Measurements from ENCODE around the gene USP6NL.

Gene USP6NL

DNA sequence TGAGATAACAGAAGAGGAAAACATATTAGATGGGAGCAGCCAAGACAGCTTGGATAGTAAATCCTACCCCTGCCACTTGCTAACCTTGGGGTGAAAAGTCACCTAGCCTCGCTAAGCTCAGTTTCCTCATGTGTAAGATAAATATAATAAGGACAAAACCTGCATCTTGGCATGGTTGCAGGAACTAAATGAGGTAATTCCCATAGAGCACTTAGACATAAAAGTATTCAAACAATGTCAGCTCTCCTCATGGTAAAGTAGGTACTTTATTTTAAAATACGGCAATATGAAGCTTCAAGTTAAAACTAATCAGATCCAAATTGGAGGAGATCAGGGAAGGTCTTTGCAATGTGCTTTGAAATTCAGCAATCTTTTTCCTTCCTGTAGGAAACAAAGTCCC, 113.1 kb downstream of the USP6NL start:
- TF ChIP-seq TAF1 (IDR thresholded peaks at IDR 0.05; ENCODE audit: borderline replicate concordance, insufficient read depth, low read length) (no peak), FOXP2 (optimal IDR thresholded peaks at IDR 0.05; ENCODE audit: borderline replicate concordance, extremely low read depth, extremely low read length, insufficient read depth) (no peak)

DNA sequence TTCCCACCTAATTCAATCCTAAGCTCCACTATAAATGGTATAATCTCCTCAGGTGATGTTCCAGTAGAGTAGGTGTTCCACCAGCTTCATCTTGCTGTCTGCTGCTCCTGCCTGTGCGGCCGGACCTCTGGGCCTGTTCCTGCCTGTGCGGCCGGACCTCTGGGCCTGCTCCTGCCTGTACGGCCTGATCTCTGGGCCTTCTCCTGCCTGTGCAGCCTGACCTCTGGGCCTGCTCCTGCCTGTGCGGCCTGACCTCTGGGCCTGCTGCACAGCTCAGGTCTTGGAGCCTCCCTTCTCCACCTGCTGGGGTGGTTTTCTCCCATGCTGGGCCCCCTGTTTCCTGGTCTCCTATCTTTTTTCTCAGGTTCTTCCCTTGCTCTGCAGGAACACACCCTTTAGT, 117.8 kb downstream of the USP6NL start:
- TF ChIP-seq SIN3A (IDR thresholded peaks at IDR 0.05; ENCODE audit: borderline replicate concordance, insufficient read depth, low read length) (no peak), FOXP2 (optimal IDR thresholded peaks at IDR 0.05; ENCODE audit: borderline replicate concordance, extremely low read depth, extremely low read length, insufficient read depth) (no peak), TAF1 (IDR thresholded peaks at IDR 0.05; ENCODE audit: borderline replicate concordance, insufficient read depth, low read length) (no peak), POLR2AphosphoS5 (IDR thresholded peaks at IDR 0.05; ENCODE audit: low read depth, low read length) (no peak)
- TF ChIP-seq, protein P1, sequence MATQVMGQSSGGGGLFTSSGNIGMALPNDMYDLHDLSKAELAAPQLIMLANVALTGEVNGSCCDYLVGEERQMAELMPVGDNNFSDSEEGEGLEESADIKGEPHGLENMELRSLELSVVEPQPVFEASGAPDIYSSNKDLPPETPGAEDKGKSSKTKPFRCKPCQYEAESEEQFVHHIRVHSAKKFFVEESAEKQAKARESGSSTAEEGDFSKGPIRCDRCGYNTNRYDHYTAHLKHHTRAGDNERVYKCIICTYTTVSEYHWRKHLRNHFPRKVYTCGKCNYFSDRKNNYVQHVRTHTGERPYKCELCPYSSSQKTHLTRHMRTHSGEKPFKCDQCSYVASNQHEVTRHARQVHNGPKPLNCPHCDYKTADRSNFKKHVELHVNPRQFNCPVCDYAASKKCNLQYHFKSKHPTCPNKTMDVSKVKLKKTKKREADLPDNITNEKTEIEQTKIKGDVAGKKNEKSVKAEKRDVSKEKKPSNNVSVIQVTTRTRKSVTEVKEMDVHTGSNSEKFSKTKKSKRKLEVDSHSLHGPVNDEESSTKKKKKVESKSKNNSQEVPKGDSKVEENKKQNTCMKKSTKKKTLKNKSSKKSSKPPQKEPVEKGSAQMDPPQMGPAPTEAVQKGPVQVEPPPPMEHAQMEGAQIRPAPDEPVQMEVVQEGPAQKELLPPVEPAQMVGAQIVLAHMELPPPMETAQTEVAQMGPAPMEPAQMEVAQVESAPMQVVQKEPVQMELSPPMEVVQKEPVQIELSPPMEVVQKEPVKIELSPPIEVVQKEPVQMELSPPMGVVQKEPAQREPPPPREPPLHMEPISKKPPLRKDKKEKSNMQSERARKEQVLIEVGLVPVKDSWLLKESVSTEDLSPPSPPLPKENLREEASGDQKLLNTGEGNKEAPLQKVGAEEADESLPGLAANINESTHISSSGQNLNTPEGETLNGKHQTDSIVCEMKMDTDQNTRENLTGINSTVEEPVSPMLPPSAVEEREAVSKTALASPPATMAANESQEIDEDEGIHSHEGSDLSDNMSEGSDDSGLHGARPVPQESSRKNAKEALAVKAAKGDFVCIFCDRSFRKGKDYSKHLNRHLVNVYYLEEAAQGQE (IDR thresholded peaks at IDR 0.05; ENCODE audit: insufficient read depth in 1 of 2, low read depth in 2 of 2, low read length in 2 of 2): no peak

DNA sequence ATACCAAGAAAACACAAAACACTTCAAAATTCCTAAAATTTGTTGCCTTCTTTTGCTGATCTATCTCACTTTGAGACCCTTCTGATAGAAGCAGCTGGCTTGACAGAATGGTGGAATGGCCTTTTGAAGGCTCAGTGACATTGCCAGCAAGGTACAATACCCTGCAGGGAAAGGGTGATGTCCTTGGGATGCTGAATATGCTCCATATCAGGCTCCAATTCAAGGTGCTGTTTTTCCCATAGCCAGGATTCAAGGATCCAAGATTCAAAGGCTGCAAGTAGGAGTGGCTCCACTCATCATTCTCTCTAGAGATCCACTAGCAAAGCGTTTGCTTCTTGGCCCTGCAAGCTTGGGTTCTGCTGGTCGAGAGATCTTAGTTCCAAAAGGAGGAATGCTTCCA, 120.4 kb downstream of the USP6NL start:
- TF ChIP-seq POLR2AphosphoS5 (IDR thresholded peaks at IDR 0.05; ENCODE audit: low read depth, low read length) (no peak), TAF1 (IDR thresholded peaks at IDR 0.05; ENCODE audit: borderline replicate concordance, insufficient read depth, low read length) (no peak), FOXP2 (optimal IDR thresholded peaks at IDR 0.05; ENCODE audit: borderline replicate concordance, extremely low read depth, extremely low read length, insufficient read depth) (no peak), SIN3A (IDR thresholded peaks at IDR 0.05; ENCODE audit: borderline replicate concordance, insufficient read depth, low read length) (no peak)
- TF ChIP-seq, protein P1 (IDR thresholded peaks at IDR 0.05; ENCODE audit: insufficient read depth in 1 of 2, low read depth in 2 of 2, low read length in 2 of 2): no peak

DNA sequence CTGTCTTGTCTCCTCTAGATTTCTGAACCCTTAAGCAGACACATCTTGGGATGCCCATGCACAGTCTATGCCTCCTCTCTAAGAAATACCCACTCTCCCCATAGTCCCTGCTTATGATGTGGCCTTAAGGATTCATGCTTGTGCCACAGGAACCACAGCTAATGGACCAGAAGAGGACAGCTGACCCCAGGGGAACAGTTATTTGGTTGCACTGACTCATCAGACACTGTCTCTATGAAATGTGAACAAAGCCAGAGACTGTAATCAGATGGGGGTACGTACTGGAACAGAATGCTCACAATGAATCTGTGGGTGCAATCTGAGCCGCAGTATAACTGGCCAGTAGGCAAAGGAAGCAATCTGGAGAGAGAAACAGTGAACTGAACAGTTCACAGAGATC, 121.9 kb downstream of the USP6NL start:
- TF ChIP-seq, protein P1 (IDR thresholded peaks at IDR 0.05; ENCODE audit: insufficient read depth in 1 of 2, low read depth in 2 of 2, low read length in 2 of 2): no peak
- TF ChIP-seq TAF1 (IDR thresholded peaks at IDR 0.05; ENCODE audit: borderline replicate concordance, insufficient read depth, low read length): no peak
- TF ChIP-seq FOXP2 (optimal IDR thresholded peaks at IDR 0.05; ENCODE audit: borderline replicate concordance, extremely low read depth, extremely low read length, insufficient read depth): no peak
- no peak for TF ChIP-seq POLR2AphosphoS5 (IDR thresholded peaks at IDR 0.05; ENCODE audit: low read depth, low read length)
- no peak for TF ChIP-seq SIN3A (IDR thresholded peaks at IDR 0.05; ENCODE audit: borderline replicate concordance, insufficient read depth, low read length)

DNA sequence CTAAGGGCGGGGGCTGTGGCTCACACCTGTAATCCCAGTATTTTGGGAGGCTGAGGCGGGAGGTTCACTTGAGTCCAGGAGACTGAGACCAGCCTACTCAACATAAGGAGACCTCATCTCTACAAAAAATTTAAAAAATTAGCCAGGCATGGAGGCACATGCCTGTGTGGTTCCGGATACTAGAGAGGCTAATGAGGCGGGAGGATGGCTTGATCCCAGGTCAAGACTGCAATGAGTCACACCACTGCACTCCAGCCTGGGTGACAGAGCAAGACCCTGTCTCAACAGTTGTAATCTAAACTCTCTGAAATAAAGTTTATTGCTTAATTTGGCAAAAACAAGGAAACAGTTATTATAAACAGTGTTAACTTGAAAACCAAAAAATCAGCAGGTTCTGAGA, 123.3 kb downstream of the USP6NL start:
- TF ChIP-seq SIN3A (IDR thresholded peaks at IDR 0.05; ENCODE audit: borderline replicate concordance, insufficient read depth, low read length) (no peak), TAF1 (IDR thresholded peaks at IDR 0.05; ENCODE audit: borderline replicate concordance, insufficient read depth, low read length) (no peak), FOXP2 (optimal IDR thresholded peaks at IDR 0.05; ENCODE audit: borderline replicate concordance, extremely low read depth, extremely low read length, insufficient read depth) (no peak), POLR2AphosphoS5 (IDR thresholded peaks at IDR 0.05; ENCODE audit: low read depth, low read length) (no peak)
- TF ChIP-seq, protein P1 (IDR thresholded peaks at IDR 0.05; ENCODE audit: insufficient read depth in 1 of 2, low read depth in 2 of 2, low read length in 2 of 2): no peak

Data from PFSK-1 (cell line).